Measurements from ENCODE around the gene PLK4. TPM values are rescaled to one million over a fixed set of nuclear protein-coding genes. Genes with fewer than 3 reads are reported as not detected.
"Not testable (repeated sequence)": the region's sequence is repeated elsewhere in the genome, so short reads cannot be mapped to it uniquely, and the experiment has no call there.

Gene PLK4
- total RNA-seq, 1 experiment from 2014 or later = 10.9 TPM

- CTCF ChIA-PET = no interaction called here
- no peaks in the 10 kb centered on the region for H3K9me3 Mint-ChIP-seq (ENCODE audit: unreplicated experiment)
- no TSS peak for BruUV-seq (replicated peaks)
- intact Hi-C loops (cut with micrococcal nuclease) = no loop called here
- H3K27ac Mint-ChIP-seq (ENCODE audit: low read depth, unreplicated experiment) = no peak overlapping the region
- TF ChIP-seq CTCF (IDR thresholded peaks at IDR 0.05; ENCODE audit: unreplicated experiment) = no peak
- H3K36me3 Mint-ChIP-seq (ENCODE audit: insufficient read depth, unreplicated experiment) = peaks cover 23% of the 10 kb centered on the region
- no peaks in the 10 kb centered on the region for H3K27me3 Mint-ChIP-seq (ENCODE audit: insufficient read depth, unreplicated experiment)
- DNase-seq (ENCODE audit: unreplicated experiment) = no peak
- no peaks in the 10 kb centered on the region for H3K4me1 Mint-ChIP-seq (ENCODE audit: insufficient read depth, unreplicated experiment)
- POLR2A ChIA-PET = no interaction called here
- no peak overlapping the region for H3K4me3 Mint-ChIP-seq (ENCODE audit: unreplicated experiment)
Measured at GRCh38 chr4:127920521-127920920, 39.8 kb downstream of the PLK4 start.

GRCh38 chr4:127922226-127922625, 41.5 kb downstream of the PLK4 start:
- DNase-seq (ENCODE audit: unreplicated experiment) = no peak
- no TSS peak for BruUV-seq (replicated peaks)
- H3K36me3 Mint-ChIP-seq (ENCODE audit: insufficient read depth, unreplicated experiment) = peaks cover 27% of the 10 kb centered on the region
- no peaks in the 10 kb centered on the region for H3K4me1 Mint-ChIP-seq (ENCODE audit: insufficient read depth, unreplicated experiment)
- no peak overlapping the region for H3K4me3 Mint-ChIP-seq (ENCODE audit: unreplicated experiment)
- H3K9me3 Mint-ChIP-seq (ENCODE audit: unreplicated experiment) = no peaks in the 10 kb centered on the region
- CTCF ChIA-PET = no interaction called here
- intact Hi-C loops (cut with micrococcal nuclease) = no loop called here
- no peak for TF ChIP-seq CTCF (IDR thresholded peaks at IDR 0.05; ENCODE audit: unreplicated experiment)
- POLR2A ChIA-PET = interaction anchor here (0.7 kb wide), 2 partner anchors 43 to 705 kb away, joined by 3 to 4 read pairs; partner anchors contain the start of genes ABHD18 and MFSD8
- H3K27me3 Mint-ChIP-seq (ENCODE audit: insufficient read depth, unreplicated experiment) = no peaks in the 10 kb centered on the region
- H3K27ac Mint-ChIP-seq (ENCODE audit: low read depth, unreplicated experiment) = no peak overlapping the region

GRCh38 chr4:127925720-127926119, 45.0 kb downstream of the PLK4 start:
- intact Hi-C loops (cut with micrococcal nuclease); BruUV-seq (replicated peaks); H3K4me3 Mint-ChIP-seq (ENCODE audit: unreplicated experiment); H3K9me3 Mint-ChIP-seq (ENCODE audit: unreplicated experiment); POLR2A ChIA-PET; H3K27ac Mint-ChIP-seq (ENCODE audit: low read depth, unreplicated experiment); H3K4me1 Mint-ChIP-seq (ENCODE audit: insufficient read depth, unreplicated experiment); H3K27me3 Mint-ChIP-seq (ENCODE audit: insufficient read depth, unreplicated experiment); DNase-seq (ENCODE audit: unreplicated experiment); CTCF ChIA-PET: not testable (repeated sequence)
- H3K36me3 Mint-ChIP-seq (ENCODE audit: insufficient read depth, unreplicated experiment) = peaks cover 32% of the 10 kb centered on the region

GRCh38 chr4:127930175-127930574, 49.5 kb downstream of the PLK4 start:
- POLR2A ChIA-PET = interaction anchor here (0.6 to 0.7 kb wide), 3 partner anchors 8 to 147 kb away, joined by 3 read pairs; partner anchors contain the start of genes ABHD18 and MFSD8
- Mint-ChIP-seq H3K4me3 (ENCODE audit: unreplicated experiment) (no peak overlapping the region), H3K36me3 (ENCODE audit: insufficient read depth, unreplicated experiment) (peaks cover 22% of the 10 kb centered on the region), H3K4me1 (ENCODE audit: insufficient read depth, unreplicated experiment) (no peaks in the 10 kb centered on the region), H3K27ac (ENCODE audit: low read depth, unreplicated experiment) (no peak overlapping the region), H3K9me3 (ENCODE audit: unreplicated experiment) (no peaks in the 10 kb centered on the region), H3K27me3 (ENCODE audit: insufficient read depth, unreplicated experiment) (no peaks in the 10 kb centered on the region)
- intact Hi-C loops (cut with micrococcal nuclease) = no loop called here
- CTCF ChIA-PET = interaction anchor here (0.5 kb wide), 1 partner anchor 661 kb away, joined by 4 read pairs; no protein-coding TSS in a partner anchor
- DNase-seq (ENCODE audit: unreplicated experiment) = no peak
- BruUV-seq (replicated peaks) = no TSS peak
- TF ChIP-seq CTCF (IDR thresholded peaks at IDR 0.05; ENCODE audit: unreplicated experiment) = no peak

- CTCF ChIA-PET; H3K27me3 Mint-ChIP-seq (ENCODE audit: insufficient read depth, unreplicated experiment); H3K4me3 Mint-ChIP-seq (ENCODE audit: unreplicated experiment); H3K9me3 Mint-ChIP-seq (ENCODE audit: unreplicated experiment); intact Hi-C loops (cut with micrococcal nuclease); H3K4me1 Mint-ChIP-seq (ENCODE audit: insufficient read depth, unreplicated experiment); H3K27ac Mint-ChIP-seq (ENCODE audit: low read depth, unreplicated experiment); BruUV-seq (replicated peaks); DNase-seq (ENCODE audit: unreplicated experiment): not testable (repeated sequence)
- POLR2A ChIA-PET = interaction anchor here (0.6 kb wide), 1 partner anchor 162 kb away, joined by 3 read pairs; no protein-coding TSS in a partner anchor
- H3K36me3 Mint-ChIP-seq (ENCODE audit: insufficient read depth, unreplicated experiment) = peaks cover 19% of the 10 kb centered on the region
Measured at GRCh38 chr4:127931836-127932235, 51.1 kb downstream of the PLK4 start.

Data from MCF 10A (cell line).